AG09309 (cell line): ENCODE data around the gene LIPT1.
"Not testable (repeated sequence)": the region's sequence is repeated elsewhere in the genome, so short reads cannot be mapped to it uniquely, and the experiment has no call there.

ENCODE experiments used
- DNase-seq: peaks from one replicate; pipeline ENCODE4 v3.0.0-alpha.2; 2010; ENCODE audit warnings: low read depth
- H3K4me3 ChIP-seq: 2 replicates; pipeline ENCODE4 v1.5.1; 2011; ENCODE audit warnings: mild to moderate bottlenecking, low read depth, low read length, moderate library complexity; ENCODE audit not compliant: control insufficient read depth
- CTCF ChIP-seq: IDR thresholded peaks from 2 replicates; pipeline ENCODE4 v1.5.1; 2011; ENCODE audit warnings: mild to moderate bottlenecking, low read depth, low read length, inconsistent platforms; ENCODE audit not compliant: insufficient read depth, control insufficient read depth; ENCODE audit errors: missing control alignments

The LIPT1 gene

GRCh38 chr2:99154643-99155536, at the start of gene LIPT1, which contains the start of gene TSGA10:
LIPT1 (plus strand) TSS chr2:99154967; CDS start chr2:99161958, 6,991 bp downstream.
TSGA10 (minus strand) TSS chr2:99154942; CDS start chr2:99109439, 45,503 bp downstream.
- H3K4me3 ChIP-seq: peak within 1 kb of the TSS; percentile 80
- DNase-seq: peak; percentile 50
- TF ChIP-seq CTCF: peak; percentile 18

- DNase-seq: no peak
- H3K4me3 ChIP-seq: no peak overlapping the region
- TF ChIP-seq CTCF: no peak
Observed at GRCh38 chr2:99106913-99107312, 47.9 kb upstream of the LIPT1 start.

- no peak for DNase-seq
- no peak for TF ChIP-seq CTCF
- no peak overlapping the region for H3K4me3 ChIP-seq
Observed at GRCh38 chr2:99111236-99111635, 43.5 kb upstream of the LIPT1 start.

- H3K4me3 ChIP-seq: no peak overlapping the region
- no peak for TF ChIP-seq CTCF
- no peak for DNase-seq
Observed at GRCh38 chr2:99111945-99112344, 42.8 kb upstream of the LIPT1 start.

GRCh38 chr2:99112617-99113016, 42.1 kb upstream of the LIPT1 start:
- DNase-seq: no peak
- no peak for TF ChIP-seq CTCF
- H3K4me3 ChIP-seq: no peak overlapping the region

- no peak for DNase-seq
- H3K4me3 ChIP-seq: no peak overlapping the region
- no peak for TF ChIP-seq CTCF
Observed at GRCh38 chr2:99127981-99128380, 26.8 kb upstream of the LIPT1 start.

GRCh38 chr2:99135044-99135556, 19.7 kb upstream of the LIPT1 start:
- not testable (repeated sequence) for H3K4me3 ChIP-seq, DNase-seq
